Activated naive CD4-positive, alpha-beta T cell treated with anti-CD3 and anti-CD28 coated beads, Interleukin-2, amount 50 U/mL, for 16 hours (primary cell): Measurements from ENCODE around the gene RHOV.
"Not testable (repeated sequence)": the region's sequence is repeated elsewhere in the genome, so short reads cannot be mapped to it uniquely, and the experiment has no call there.

ENCODE experiments used
- DNase-seq: peaks from one replicate; pipeline ENCODE4 v3.0.0-alpha.2; 2020

Gene RHOV

DNA sequence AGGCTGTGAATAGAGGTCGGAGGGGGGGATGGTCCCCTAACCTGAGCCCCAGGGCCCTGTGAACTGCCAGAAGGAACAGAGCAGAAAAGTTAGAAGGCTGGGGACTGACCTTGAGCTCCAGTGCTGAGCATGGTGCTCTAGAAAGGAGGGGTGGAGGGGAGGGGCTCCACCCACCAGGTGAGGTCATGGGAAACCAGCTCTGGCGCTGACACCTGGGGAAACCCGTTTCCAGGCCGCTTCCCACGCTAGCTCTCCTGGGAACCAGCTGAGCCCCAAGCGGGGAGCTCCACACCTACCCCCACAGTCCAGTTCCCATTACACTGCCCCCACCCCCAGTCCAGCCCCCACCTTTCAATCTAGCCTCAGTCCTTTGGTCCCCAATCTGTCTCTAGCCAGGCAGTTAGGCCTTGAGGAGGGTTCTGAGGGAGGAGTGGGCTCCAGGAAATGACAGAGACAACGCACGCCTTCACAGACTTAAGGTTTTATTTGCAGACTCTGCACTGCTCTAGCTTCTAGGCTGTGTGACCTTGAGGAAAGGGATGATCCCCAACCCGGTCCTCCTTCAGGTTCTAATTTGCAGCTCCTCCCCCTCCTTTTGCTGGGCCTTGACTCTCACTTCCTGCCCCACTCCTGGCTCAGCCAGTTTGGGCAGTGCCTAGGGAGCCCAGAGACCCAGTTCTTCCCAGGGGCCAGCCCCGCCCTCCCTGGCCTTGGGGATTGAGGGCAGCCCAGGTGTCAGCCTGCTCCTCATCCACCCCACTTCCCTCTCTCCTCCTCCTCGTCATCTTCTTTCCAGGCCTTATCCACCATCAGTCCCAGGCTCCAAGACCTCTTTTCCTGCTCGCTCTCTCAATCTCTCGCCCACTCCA, 2.1 kb downstream of the RHOV start:
- DNase-seq: no peak

GRCh38 chr15:40870716-40871115, 3.3 kb downstream of the RHOV start:
- DNase-seq: no peak

- DNase-seq: no peak
Measured at GRCh38 chr15:40869686-40870085, 4.3 kb downstream of the RHOV start.

DNA sequence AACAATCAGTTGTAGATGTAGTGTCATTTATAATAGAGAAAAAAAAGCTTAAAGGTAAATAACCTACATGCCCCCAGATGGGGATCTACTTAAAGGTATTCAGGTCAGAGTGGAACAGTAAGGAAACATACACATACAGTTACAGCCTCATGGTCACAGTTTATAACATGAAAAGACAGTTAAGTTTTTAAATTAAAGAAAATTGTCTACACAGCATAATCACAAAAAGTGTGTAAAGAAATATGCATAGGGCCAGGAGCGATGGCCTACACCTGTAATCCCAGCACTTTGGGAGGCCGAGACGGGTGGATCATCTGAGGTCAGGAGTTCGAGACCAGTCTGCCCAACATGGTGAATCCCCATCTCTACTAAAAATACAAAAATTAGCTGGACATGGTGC, 6.8 kb downstream of the RHOV start:
- no peak for DNase-seq

GRCh38 chr15:40863660-40864270, 10.3 kb downstream of the RHOV start:
- DNase-seq: no peak

DNA sequence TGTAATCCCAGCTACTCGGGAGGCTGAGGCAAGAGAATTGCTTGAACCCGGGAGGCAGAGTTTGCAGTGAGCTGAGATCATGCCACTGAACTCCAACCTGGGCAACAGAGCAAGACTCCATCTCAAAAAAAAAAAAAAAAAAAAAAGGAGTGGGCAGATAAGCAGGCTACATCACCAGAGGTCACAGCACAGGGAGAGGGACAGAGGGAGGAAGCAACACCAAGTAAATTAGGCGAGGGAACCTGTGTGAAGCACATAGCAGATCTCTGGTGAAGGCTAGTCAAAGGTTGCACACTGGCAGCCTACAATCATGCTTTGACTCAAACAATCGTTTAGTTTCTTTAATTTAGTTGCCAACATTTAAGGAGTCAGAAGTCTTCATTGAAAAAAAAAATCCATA, 12.9 kb downstream of the RHOV start:
- DNase-seq: not testable (repeated sequence)

DNA sequence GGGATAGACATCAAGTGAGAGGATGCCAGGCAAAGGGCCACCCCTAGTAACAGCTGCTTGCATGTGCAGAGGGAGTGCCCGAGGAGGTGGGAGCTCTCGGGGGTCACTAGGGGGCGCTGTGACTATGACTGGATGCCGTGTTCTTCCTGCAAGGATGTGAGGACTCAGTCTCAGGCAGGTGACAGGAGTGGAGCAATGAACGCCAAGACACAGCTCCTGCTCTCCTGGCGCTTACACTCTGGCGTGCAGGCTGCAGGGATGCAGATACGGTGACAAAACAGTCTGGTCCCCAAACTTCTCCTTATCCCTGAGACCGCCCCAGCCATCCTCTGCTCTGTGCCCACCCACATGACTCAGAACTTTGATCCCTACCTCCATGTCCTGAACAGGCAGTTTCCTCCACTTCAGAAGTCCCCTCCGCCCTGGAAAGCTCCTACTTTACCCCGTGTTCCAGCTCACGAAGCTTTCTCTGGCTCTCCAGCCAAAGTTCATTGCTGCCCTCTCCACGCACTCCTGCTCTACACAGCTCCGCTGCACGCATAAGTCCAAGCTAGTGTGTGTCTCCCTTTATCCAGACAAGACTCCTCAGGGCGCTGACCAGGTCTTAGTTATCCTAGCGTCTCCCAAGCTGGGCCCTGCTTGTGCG, 14.7 kb downstream of the RHOV start:
- DNase-seq: peak; percentile 80

DNA sequence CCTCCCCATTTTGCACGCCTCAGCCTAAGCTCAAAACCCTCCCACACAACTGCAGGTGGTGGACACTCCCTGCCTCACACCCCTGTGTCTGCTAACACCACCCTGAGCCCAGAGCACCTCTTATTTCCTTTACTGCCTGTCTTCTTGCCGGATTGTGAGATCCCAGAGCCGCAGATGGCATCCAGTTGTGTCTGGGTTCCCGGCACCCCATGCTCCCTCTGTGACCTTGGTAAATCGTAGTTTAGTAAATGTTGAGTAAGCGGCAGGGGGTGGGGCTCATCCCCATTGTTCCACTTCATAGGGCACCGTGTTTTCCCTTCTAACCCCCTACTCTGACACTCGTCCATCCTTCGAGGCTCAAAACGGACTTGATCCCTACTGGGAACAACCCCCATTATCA, 15.3 kb downstream of the RHOV start:
- no peak for DNase-seq

GRCh38 chr15:40857601-40858341, 16.3 kb downstream of the RHOV start:
- peak; percentile 80 for DNase-seq

GRCh38 chr15:40856746-40857145, 17.3 kb downstream of the RHOV start:
- no peak for DNase-seq

GRCh38 chr15:40855706-40856234, 18.3 kb downstream of the RHOV start:
- DNase-seq: no peak

DNA sequence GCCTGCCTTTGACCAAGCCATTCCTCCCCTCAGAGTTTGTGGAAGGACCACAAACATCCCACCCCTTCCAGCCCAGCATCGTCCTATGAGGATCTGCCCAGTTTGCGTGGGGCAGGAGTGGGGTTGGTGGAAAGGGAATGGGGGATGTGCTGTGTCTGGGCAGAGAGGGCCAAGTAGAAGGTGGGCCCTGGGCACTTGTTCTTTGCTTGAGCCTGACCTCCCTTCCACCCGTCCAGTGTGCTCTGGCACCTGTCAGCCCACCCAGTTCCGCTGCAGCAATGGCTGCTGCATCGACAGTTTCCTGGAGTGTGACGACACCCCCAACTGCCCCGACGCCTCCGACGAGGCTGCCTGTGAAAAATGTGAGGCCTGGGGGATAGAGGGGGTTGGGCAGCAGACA, 19.9 kb downstream of the RHOV start:
- no peak for DNase-seq

GRCh38 chr15:40853241-40853890, 20.7 kb downstream of the RHOV start:
- no peak for DNase-seq

DNA sequence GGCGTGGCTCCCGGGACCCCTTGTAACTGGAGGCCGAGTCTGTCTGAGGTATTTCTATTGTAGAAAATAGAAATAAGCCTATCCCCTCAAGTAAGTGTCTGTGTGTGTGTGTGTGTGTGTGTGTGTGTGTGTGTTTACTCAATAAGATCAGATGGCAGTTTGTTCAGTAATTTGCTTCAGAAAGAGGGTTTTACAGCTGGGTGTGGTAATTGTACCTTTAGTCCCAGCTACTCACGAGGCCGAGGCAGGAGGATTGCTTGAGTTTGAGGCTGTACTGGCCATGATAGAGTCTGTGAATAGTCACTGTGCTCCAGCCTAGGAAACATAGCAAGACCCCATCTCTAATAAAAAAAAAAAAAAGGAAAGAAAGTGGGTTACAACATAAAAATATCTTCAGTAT, 21.5 kb downstream of the RHOV start:
- DNase-seq: no peak

DNA sequence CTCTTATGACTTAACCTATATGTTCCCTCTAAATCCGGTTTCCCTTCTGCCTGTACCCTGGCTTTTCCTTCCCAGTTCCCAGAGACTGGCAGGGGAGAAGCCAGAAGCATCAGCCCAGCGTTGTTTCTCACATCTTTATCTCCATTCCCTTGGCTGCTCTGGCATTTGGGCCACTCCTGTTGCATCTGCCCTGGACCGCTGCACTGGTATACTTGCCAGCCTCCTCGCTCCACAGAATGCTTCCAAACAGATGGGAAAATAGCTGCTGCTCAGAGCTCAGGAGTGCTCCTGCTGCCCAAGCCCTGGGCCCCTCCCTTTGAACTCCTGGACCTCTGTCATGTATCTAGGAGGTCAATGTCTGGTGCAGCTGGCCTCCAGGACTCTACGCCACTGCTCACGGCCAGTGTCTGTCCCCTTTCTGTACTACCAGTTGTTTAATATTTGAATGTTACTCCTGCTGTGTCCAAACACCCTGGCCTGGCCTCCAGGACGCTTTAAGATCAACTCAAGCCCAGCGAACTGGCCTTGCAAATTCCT, 23.4 kb downstream of the RHOV start:
- no peak for DNase-seq

GRCh38 chr15:40847223-40847961, 26.6 kb downstream of the RHOV start:
- no peak for DNase-seq

GRCh38 chr15:40846841-40847222, 27.2 kb downstream of the RHOV start:
- DNase-seq: no peak

- no peak for DNase-seq
Measured at GRCh38 chr15:40845511-40846284, 28.3 kb downstream of the RHOV start.

DNA sequence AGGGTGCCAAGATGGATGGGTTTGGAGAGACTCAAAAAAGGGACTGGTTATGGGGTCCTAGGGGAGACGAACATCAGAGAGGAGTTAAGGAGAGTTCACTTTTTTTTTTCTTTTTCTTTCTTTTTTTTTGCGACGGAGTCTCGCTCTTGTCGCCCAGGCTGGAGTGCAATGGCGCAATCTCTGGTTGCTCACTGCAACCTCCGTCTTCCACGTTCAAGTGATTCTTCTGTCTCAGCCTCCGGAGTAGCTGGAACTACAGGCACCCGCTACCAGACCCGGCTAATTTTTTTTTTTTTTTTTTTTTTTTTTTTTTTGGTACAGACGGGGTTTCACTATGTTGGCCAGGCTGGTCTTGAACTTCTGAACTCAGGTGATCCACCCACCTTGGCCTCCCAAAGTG, 29.0 kb downstream of the RHOV start:
- no peak for DNase-seq

- peak; percentile 50 for DNase-seq
Measured at GRCh38 chr15:40844696-40845030, 29.4 kb downstream of the RHOV start.
